Effector CD4-positive, alpha-beta T cell (primary cell): ENCODE results near the gene SMARCC1.

Experiments used
- DNase-seq: peaks from one replicate; pipeline ENCODE4 v3.0.0-alpha.2; 2020

The SMARCC1 gene

GRCh38 chr3:47629770-47630169 is 151.9 kb downstream of the SMARCC1 start:
- no peak for DNase-seq

- DNase-seq = no peak
These were observed 153.3 kb downstream of the SMARCC1 start for GRCh38 chr3:47628426-47628825.

GRCh38 chr3:47622671-47623461 is 158.8 kb downstream of the SMARCC1 start:
- no peak for DNase-seq

GRCh38 chr3:47617086-47618010 is 164.3 kb downstream of the SMARCC1 start:
- no peak for DNase-seq

GRCh38 chr3:47614788-47615187 is 166.9 kb downstream of the SMARCC1 start:
- DNase-seq = no peak

- DNase-seq = no peak
These were observed 168.0 kb downstream of the SMARCC1 start for GRCh38 chr3:47613722-47614121.

- no peak for DNase-seq
These were observed 168.8 kb downstream of the SMARCC1 start for GRCh38 chr3:47612879-47613278.

GRCh38 chr3:47612178-47612577 is 169.5 kb downstream of the SMARCC1 start:
- DNase-seq = no peak

- no peak for DNase-seq
These were observed 170.1 kb downstream of the SMARCC1 start for GRCh38 chr3:47611576-47611975.

- no peak for DNase-seq
These were observed 171.1 kb downstream of the SMARCC1 start for GRCh38 chr3:47610583-47610982.

- DNase-seq = no peak
These were observed 174.4 kb downstream of the SMARCC1 start for GRCh38 chr3:47607335-47607734.

- no peak for DNase-seq
These were observed 175.5 kb downstream of the SMARCC1 start for GRCh38 chr3:47606165-47606564.

- DNase-seq = no peak
These were observed 176.0 kb downstream of the SMARCC1 start for GRCh38 chr3:47605652-47606051.

- no peak for DNase-seq
These were observed 177.5 kb downstream of the SMARCC1 start for GRCh38 chr3:47604145-47604544.

GRCh38 chr3:47603332-47603731 is 178.4 kb downstream of the SMARCC1 start:
- no peak for DNase-seq

- no peak for DNase-seq
These were observed 180.4 kb downstream of the SMARCC1 start for GRCh38 chr3:47601281-47601680.

GRCh38 chr3:47594792-47595191 is 186.9 kb downstream of the SMARCC1 start:
- DNase-seq = no peak

- no peak for DNase-seq
These were observed 189.5 kb downstream of the SMARCC1 start for GRCh38 chr3:47592066-47592795.

- no peak for DNase-seq
These were observed 191.5 kb downstream of the SMARCC1 start for GRCh38 chr3:47590216-47590615.

- no peak for DNase-seq
These were observed 193.1 kb downstream of the SMARCC1 start for GRCh38 chr3:47588587-47588986.

GRCh38 chr3:47588053-47588452 is 193.6 kb downstream of the SMARCC1 start:
- DNase-seq = no peak

- no peak for DNase-seq
These were observed 194.9 kb downstream of the SMARCC1 start for GRCh38 chr3:47586746-47587145.
